Activated CD4-positive, alpha-beta T cell treated with anti-CD3 and anti-CD28 coated beads, Interleukin-2, Interleukin-4, amounts not matched to agents 100 ng/mL and 50 ng/mL, durations not matched to agents 16 hours and 8 hours (primary cell): ENCODE data around the gene IKBKG.
"Not testable (repeated sequence)": the region's sequence is repeated elsewhere in the genome, so short reads cannot be mapped to it uniquely, and the experiment has no call there.

Experiments used
- DNase-seq: peaks from one replicate; pipeline ENCODE4 v3.0.0-alpha.2; 2020; ENCODE audit warnings: low spot score

IKBKG gene

DNA sequence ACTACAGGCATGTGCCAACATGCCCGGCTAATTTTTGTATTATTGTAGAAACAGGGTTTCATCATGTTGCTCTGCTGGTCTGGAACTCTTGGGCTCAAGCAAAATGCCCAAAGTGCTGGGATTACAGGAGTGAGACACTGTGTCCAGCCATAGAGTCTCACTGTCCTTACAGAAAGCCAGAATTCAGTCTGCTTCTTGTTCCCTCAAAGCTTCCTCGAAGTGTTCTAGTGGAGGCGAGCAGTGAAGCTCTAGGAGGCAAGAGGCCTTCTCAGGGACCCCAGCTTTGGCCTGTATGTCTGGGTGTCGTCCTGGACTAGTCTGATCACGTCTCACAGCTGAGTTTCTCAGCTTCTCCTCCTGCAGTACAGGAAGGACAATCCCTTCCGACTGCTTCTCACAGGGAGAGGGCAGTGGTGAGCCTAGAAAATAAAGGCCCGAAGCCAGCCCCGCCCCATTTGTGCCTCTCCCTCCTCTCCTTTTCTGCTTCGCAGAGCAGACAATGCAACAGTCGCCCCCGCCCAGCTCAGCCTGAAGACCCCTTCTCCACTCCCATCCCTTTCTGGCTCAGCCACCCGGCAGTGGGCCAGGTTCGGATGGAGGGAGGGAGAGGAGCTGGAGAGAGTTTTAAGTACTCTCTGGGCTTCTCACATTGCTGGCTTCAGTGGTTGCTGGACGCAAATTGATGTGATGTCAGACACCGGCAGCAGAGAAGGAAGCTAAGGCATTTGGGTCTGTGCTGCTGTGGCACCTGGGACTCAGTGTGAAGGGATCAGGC is 20.3 kb upstream of the IKBKG start:
- peak; percentile 57 for DNase-seq

DNA sequence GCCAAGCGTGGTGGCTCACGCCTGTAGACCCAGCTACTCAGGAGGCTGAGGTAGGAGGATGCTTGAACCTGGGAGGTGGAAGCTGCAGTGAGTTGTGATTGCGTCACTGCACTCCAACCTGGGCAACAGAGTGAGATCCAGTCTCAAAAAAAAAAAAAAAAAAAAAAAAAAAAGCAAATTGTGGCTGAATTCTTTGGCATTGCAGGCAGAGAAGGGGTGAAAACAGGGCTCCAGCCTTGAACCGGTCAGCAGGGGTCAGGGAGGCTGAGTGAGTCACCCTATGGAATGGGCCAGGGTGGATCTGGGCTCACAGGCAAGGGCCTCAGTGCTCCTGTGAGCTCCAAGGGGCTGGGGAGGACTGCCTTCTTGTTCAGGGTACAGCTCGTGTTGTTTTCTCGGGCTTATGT is 18.2 kb upstream of the IKBKG start:
- no peak for DNase-seq

DNA sequence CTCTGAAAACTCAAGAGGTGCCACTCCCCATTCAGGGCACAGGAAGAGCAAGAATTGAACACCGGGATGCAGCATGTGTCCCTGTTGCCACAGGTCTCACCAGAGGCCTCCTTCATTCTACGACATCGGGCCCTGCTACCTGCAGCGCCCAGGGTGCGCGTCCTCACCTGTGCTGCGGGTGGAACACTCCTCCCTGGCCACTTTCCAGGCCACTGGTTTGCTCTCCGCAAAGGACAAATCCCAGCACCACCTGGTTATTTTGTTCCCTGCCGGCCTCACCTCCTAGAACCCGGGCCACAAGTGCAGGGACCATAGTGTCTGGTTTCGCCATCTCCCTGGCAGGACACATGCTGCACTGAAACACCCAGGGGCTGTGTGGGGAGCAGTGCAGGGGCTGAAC is 17.1 kb upstream of the IKBKG start:
- no peak for DNase-seq

DNA sequence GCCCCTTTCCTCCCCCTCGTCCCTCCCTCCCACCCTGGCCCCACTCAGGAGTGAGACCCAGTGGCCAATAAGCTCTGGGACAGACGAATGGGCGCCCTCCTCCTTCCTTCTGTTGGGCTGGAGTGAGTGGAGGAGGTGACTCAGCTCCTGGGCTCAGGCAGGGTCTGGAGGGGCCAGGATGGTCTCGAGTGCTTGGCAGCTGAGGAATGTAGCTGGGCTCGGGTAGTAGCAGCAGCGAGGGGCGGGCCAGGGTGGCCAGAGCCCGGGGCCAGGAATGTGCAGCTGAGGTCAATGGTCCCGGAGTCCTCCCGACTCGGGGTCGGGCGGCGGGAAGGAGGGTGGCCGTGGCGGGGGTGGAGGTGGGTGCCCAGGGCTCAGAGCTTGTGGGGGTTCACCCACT is 15.8 kb upstream of the IKBKG start:
- DNase-seq = no peak

DNA sequence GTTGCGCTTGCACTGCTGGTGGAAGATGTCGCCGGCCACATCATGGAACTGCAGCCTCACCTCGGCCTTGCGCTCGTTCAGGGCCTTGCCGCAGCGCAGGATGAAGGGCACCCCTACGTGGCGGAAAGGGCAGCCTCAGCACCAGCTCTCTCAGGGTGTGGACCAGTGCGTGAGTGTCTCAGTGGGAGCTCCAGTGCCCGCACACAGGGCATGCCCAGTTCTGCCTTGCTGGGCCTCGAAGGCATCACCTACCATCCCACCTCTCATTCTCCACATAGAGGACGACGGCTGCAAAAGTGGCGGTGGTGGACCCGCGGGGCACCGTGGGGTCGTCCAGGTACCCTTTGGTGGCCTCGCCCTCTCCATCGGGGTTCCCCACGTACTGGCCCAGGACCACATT is 14.7 kb upstream of the IKBKG start:
- DNase-seq = no peak

DNA sequence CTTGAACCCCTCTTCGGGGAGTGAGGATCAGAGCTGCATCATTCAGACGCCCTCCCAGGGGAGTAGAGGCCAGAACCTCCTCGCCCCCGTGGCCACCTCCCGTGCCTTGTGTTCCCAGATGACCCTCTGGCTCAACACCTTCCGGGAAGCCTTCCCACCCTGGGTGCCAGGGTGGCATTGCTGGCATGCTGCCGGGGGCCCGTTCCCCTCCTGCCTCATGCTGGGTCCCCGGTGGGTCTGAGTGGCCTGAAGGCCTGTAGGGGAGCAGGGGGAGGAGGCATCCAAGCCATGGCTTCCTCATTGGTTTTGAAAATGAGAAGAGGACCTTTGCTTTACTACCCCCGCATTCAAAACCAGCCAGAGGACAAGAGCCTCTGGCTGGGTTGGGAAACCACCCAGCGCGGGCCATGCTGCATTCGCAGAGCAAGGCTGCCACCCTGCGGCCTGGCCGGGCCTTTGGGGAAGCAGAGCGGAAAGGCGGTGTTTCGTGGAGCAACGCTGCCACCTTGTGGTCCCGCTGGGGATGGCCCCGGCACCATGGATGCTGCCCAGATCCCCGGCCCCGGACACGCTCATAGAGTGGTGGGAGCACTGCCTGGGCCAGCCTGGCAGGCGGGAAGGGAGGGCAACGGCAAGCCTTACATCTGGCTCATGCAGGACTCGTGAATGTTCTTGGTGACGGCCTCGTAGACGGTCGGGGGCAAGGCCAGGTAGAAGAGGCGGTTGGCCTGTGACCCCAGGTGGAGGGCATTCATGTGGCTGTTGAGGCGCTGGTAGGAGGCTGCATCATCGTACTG is 12.7 kb upstream of the IKBKG start:
- peak; percentile 93 for DNase-seq

DNA sequence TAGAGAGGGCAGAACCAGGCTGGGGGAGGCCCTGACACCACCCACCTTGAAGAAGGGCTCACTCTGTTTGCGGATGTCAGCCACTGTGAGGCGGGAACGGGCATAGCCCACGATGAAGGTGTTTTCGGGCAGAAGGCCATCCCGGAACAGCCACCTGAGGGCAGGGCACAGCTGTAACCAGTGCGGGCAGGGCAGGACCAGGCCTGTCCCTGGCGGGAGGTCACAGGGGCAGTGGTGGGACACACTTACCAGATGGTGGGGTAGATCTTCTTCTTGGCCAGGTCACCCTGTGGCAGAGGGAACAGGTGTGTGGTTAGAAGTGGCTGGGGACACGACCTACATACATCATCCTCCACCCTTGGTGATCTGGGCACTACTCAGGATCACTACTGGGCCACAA is 11.5 kb upstream of the IKBKG start:
- DNase-seq = no peak

DNA sequence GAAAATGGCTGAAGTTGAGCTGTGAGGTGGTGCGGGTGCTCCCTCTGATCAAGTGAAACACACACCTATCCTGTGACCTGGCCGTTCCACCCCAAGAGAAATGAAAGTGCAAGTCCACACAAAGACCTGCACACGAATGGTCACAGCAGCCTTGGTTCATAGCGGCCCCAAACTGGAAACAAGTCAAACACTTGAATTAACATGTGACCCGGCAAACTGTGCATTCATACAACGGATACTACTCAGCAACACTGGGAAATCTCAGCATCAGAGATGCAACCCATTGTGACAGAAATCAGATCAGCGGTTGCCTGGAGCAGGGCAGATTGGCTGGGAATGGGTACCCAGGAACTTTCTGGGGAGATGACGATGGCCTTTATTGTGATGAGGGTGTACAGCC is 8.3 kb upstream of the IKBKG start:
- DNase-seq = no peak

DNA sequence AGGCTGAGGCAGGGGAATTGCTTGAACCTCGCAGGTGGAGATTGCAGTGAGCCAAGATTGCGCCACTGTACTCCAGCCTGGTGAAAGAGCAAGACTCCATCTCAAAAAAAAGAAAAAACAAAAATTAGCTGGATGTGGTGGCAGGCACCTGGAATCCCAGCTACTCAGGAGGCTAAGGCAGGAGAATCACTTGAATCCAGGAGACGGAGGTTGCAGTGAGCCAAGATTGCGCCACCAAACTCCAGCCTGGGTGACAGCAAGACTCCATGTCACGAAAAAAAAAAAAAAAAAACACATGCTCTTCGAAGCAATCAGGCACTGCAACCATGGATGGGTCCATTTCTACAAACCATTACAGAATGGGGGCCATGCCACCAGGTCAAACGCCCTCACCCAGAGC is 7.1 kb upstream of the IKBKG start:
- not testable (repeated sequence) for DNase-seq

DNA sequence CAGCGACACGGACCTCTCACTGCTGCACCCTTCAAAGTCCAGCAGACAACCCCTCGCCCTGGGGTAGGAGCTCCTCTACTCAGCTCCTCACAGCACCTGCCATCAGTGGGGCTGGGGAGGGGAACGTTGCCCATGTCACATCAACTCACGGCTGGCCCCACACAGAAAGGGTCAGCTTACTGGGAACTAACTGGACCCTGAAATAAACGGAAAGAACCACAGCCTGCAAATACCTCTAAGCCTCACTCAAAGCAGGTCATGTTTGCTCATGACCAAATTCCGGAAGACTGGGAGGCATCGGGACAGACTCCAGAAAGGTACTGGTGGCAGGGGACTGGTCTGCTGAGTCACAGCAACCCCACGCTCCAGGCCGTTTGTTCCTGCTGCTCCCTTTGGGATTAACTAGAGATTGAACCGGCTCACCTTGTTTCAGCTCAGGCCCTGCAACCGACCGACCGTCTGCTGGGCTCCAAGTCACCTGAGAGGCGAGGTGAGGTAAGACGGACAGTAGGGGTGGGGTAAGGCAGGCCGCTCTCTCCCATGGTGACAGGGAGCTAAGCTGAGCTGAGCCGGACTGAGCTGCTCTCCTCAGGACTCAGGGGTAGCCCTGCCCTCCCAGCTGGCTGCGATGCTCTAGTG is 6.4 kb upstream of the IKBKG start:
- no peak for DNase-seq

DNA sequence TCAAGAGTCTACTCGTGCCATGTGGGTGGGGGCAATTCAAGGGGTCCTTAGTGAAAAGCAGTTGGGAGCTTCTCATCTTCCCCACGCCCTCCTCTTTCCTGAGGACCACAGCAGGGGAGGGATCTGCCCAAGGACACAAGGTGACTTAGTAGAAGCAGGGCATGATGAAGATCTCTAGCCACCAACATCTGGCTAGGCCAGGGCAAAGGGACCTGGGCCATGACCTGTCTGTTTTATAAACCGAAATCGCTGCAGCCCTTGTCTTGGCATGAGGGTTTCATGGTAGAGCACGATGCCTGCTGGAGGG is 5.9 kb upstream of the IKBKG start:
- no peak for DNase-seq

DNA sequence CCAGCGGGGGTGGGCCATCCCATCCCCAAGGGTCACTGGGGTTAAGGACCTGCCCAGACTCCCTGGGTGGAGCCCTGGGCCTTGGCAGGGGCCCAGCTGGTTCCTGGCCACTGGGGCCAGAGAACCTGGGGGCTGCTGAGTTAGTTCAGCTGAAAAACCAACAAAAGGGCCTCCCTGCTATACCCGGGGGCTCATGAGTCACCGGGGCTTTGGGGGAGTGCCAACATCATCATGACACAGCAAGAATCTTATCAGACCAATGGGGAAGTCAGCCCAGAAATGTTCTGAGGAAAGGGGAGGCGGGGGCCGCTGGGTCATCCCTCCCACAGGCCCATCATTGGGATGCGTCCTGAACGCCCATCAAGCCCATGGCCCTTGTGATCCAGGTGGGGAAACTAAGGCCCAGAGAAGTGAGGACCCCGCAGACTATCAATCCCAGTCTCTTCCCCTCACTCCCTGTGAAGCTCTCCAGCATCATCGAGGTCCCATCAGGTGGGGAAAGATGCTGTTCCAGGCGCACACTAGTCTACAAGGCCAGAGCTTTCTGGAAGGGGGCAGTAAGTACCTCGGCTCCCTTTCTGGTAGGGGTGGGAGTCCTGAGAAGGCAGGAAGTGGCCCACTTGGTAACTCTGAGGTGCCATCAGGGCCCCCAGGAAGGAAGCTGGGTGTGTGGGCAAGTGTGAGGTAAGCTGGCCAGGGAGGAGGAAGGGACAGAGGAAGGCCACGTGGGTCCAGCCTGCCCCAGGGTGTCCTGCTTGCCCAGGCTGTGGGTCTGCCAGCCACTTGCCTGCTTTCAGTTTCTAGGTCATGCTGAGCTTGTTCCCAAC is 5.3 kb upstream of the IKBKG start:
- peak; percentile 39 for DNase-seq

DNA sequence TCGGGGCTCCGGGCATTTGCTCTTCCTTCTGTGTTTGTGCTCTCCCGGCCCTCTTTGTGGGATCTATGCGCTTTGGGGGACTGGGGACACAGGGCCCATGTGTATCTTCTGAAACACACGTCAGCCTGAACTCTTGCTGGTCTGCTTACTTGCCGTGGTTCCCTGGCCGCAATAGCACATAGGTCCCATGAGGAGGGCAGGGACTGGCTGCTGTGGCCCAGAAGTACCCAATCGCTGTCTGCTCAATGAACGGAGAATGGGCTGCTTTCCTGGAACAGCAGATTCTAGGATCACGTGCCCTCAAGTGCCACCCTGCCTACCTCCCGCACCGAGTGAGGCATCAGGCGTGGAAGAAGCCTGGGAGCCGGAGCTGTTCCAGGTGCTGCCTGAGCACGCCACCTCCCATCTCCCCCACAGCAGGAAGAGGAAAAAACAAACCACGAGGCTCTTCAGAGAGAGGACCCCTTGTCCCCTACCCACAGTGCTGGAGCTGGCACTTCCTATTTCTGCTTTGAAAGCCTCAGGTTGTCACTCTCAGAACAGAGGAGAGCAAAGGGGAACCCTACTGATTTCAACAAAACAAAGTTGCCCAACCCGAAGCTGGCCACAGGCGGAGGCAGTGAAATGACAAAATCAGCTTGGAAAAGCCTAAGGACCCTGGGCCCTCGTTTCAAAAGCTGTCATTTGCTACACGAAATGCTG is 4.5 kb upstream of the IKBKG start:
- DNase-seq = peak; percentile 34

DNA sequence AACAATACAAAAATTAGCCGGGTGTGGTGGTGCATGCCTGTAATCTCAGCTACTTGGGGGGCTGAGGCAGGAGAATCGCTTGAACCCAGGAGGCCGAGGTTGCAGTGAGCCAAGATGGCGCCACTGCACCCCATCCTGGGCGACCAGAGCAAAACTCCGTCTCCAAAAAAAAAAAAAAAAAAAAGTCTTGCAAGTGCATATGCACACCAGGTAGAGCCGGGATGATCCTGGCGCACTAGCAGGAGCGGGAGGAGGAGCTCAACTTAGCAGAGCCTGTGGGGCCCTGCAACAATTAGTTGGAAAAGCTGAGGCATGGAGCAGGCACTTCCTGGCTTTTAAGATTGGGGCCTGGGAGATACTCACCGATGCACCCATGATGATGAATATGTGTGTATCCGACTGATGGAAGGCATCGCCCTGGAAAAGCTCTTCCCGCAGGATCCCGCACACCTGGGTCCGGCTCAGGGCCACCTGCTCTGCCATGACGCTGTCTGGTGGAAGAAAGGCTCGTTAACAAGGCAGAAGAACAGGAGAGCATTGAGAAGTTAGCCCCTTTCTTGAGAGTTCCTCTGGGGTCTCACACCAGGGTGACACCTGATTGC is 1.6 kb upstream of the IKBKG start:
- no peak for DNase-seq

DNA sequence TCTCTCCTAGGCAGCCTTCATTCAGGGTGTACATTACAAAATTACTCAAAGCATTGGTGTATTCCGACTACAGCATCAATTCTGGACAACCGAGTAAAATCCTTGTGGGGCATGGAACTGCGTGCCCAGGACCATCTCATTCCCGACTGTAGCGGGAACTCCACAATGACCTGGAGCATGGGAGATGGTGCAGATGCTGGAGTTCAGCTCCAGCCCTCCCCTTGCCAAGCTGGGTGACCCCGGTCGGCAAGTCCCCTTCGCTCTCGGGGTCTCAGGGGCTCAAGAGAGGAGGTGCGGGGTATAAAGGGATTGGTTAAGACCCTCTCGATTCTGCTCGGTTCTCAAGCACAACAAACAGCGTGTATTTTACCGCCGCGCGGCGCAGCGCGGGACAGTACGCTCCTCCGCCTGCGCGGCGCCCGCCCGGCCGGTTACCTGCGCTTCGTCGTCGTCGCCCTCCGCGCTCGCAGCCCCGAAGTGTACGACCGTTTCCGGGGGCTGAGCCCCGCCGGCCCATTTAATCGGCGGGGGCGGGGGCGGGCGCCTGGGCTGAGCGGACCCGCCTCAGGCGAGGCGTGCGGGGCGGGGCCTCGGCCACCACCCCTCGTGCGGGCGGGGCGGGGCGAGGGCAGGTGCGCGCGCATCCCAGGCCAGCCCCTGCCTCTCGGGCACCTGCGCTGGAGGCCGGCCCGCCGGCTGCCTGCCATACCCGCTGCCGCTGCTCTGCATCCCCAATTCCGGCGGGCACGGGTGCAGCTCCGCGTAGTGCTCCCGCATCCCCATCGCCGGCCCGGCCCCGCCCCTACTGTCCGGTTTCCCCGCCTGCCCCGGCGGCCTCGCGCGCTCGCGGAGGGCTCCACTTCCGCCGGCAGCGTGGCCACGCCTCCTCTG is 821 bp upstream of the IKBKG start, which contains the start of gene G6PD:
G6PD (minus strand) TSS at position 493 of the 891 bp plus-strand sequence. CDS start 691 bp downstream, outside the sequence.
- peak; percentile 70 for DNase-seq

DNA sequence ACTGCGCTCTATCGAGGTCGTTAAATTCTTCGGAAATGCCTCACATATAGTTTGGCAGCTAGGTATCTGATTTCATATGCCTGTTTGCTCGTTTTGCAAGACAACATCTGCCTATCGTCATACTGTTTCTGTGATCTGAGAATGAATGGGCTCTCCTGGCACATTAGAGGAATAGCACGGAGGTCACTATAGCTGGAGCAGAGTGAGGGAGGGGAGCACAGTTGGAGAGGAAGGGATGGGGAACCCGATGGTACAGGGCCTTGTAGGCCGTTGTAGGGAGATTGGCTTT is 552 bp downstream of the IKBKG start:
- DNase-seq = no peak

DNA sequence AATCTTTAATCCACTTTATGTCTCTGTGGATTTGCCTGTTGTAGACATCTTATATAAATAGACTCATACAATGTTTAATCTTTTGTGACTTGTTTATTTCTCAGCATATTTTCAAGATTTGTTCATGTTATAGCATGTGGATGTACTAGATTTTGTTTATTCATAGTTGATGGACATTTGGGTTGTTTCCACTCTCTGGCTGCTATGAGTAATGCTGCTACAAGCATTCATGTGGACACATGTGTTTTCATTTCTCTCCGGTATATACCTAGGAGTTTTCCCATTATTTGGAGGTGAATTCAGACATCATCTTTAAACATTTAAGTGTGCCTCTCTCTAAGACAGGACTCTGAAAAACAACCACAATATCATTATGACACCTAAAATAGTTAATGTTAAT is 2.3 kb downstream of the IKBKG start:
- no peak for DNase-seq

DNA sequence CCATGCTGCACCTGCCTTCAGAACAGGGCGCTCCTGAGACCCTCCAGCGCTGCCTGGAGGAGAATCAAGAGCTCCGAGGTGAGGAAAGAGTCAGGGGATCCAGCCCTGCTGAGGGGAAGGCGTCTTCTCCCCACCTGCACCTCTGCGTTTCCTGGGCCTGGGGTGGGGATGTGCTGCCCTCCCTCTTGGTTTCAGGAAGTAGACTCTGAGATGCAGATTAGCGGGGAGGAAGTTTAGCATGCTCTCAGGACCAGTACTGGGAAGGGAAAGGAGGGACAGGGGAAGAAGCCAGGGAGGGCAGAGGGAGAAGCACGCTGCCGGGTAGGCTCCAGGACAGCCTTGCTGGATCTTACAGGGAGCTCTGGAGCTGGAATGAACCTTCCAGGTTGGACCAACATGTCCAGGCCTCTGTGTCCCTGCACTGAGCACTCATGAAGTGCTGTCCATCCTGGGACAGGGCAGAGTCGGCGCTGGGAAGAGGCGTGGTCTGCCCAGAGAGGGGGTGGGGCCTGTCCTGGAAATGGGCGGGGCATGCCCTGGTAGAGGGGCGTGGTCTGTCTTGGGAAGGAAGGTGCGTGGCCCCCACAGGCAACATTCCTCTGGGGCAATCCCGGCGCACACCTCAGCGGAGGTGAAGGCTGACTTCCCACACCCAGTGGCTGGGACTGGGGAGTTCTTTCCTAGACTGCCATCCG is 4.8 kb downstream of the IKBKG start:
- not testable (repeated sequence) for DNase-seq

DNA sequence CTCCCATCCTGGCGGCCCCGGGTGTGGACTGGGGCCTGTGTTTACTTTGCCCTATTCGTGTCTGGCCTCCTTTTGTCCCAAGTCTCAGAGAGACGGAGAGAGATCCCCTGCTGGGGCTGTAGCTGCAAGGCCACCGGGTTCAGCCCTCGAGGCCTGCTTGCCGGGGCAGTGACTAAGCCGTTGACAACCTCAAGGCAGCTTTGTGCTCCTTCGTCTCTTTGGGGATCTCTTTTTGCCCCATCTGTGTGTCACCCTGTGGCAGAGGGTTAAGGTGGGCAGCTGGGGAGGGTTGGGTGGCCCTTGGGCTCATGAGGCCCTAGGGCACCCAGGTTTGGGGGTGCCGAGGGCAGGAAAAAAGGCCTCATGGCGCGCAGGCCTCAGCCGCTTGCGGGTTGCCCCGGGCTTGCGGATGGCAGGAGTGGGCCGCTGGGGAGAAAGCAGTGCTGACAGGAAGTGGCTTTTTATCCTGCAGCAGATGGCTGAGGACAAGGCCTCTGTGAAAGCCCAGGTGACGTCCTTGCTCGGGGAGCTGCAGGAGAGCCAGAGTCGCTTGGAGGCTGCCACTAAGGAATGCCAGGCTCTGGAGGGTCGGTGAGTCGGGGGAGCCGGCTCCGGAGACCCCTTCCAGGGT is 10.8 kb downstream of the IKBKG start:
- not testable (repeated sequence) for DNase-seq
